DLD1 (cell line): ENCODE measurements around the gene TSPAN9.

Source experiments
- in situ Hi-C: cut with HindIII; loops from 2 replicates; pipeline ENCODE4 v1.10.0; 2017; ENCODE audit warnings: low sequenced_read_pairs

The TSPAN9 gene

GRCh38 chr12:3178671-3179313 lies 101.6 kb downstream of the TSPAN9 start:
- in situ Hi-C loops = no loop called here

DNA sequence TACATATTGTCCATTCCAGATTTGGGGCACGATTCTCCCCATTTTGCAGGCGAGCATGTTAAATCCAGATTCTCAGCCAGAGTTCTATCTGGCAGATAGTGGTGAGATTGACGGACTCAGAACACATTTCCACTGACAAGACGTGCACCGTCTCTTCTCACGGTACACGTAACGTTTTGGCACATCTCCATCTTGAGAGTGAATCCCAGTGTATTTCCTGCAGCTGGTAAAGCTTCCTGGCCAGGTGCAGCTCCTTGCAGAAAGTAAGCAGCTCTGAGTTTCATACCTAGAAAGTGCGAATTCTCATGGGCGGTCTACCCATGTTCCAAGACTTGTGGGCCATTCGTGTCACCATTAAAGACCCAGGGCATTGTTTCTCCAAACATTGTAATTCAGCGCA lies 102.6 kb downstream of the TSPAN9 start:
- in situ Hi-C loops = no loop called here

DNA sequence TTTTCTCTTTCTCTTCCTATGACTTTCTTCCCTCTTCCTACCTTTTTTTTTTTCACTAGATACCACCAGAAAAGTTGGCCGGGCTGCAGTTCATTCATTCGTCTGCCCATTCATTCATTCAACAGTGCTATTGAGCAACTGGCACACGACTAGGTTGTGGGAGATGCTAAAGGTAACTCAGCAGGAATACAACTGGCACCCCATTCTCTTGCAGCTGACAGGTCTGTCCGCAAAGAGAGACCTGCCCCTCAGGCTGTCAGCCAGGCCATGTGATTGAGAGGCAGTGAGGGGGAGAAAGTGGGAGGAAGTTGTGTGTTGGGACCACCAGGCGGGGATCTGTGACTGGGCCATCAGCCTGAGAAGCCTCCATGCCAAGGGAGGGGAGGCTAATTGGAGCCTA lies 105.2 kb downstream of the TSPAN9 start:
- in situ Hi-C loops = no loop called here

DNA sequence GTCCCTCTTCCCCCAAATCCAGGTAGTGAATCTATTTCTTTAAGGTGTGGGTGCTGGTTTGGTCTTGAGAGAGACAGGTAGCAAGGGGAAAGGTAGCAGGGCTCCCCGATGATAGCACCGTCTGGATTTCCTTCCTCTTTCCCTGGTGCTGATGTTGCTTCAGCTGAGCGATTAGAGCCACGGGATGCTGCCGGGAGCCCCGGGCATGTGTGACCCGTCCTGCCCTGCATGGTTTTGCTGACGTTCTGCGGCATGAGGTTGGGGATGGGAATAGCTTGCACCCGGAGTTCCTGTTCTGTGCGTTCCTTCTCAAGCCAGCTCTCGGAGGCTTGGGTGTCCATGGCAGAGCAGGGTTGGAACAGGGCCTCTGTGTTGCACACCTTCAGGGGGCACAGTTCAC lies 107.3 kb downstream of the TSPAN9 start:
- in situ Hi-C loops = no loop called here

GRCh38 chr12:3185260-3185870 lies 108.2 kb downstream of the TSPAN9 start:
- in situ Hi-C loops = no loop called here

GRCh38 chr12:3186546-3187215 lies 109.5 kb downstream of the TSPAN9 start:
- in situ Hi-C loops = no loop called here

DNA sequence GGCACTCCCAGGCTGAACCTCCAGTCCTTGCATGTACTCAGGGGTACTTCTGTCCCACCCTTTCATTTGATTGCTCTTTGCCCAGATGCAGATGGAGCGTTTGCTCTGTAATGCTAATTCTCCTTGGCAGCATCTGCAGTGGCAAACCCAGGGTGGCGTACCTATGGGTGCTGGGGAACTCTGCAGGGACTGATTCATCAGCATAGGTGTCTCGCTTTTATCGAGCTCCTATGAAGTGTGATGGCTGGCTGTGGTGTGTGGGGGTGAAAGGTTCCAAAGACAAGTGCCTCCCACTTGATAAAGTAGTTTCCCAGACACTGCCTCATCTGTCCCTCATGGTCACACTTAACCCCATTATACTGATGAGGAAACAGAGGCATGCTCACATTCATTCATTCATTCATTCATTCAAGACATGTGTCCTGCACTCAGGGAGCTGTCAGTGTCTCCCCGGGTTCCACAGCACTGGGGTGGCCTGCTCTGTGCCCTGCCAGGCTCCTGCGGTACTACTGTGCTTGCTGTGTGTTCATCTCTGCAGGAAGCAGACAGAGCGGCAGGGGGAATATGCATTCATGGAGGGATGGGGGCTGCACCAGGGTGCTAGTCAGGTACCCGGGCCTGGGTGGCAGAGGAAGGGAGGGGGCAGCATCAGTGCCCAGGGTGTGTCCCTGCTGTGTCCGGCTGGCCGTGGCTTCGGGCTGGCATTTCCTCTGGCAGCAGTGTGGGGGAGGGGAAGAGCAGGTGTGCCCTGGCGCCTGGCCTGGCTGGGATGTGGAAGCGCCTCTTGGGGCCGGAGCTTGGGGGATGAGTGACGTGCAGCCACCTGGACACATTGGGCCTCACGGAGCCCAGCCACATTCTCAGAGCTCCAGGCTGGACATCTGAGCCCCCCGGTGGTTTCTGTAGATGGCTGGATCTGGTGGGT lies 110.9 kb downstream of the TSPAN9 start:
- in situ Hi-C loops = no loop called here

DNA sequence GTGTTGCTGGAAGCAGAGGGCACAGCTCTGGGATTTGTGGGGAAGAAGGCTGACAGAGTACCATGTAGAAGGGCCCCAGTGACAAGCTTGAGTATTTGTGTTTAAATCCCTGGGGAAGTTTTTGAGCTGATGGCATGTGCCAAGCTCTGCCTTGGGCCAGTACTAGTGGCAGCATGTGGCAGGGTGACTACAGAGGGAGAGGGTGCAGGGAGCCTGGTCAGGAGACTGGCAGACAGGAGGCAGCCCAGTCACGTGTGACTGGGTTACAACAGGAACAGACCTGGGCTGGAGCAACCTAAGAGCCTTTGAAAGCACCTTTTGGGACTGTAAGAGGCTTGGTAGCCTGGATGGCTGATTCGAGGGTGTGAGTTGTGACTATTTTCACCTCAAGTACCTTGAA lies 112.1 kb downstream of the TSPAN9 start:
- in situ Hi-C loops = no loop called here

- in situ Hi-C loops = no loop called here
These were observed 112.9 kb downstream of the TSPAN9 start for GRCh38 chr12:3190101-3190500.

GRCh38 chr12:3191450-3191849 lies 114.3 kb downstream of the TSPAN9 start:
- in situ Hi-C loops = no loop called here

DNA sequence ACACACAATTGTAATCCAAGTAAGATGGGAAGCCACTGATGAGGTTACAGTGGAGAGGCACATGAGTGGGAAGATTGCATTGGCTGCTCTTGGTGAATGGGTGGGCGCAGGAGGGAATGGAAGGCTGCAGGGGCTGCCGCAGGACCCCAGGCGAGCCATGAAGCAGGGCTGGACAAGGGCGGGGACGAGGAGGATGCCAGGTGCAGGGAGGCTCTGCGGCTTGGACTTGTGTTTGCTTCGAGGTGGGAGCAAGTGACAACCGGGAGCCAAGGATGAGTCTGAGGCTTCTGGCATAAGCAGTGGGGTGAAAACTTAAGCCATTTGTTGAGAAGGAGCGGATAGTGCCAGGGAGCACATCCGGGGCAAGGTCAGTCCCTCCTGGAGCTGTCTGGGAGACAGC lies 115.0 kb downstream of the TSPAN9 start:
- in situ Hi-C loops = no loop called here

DNA sequence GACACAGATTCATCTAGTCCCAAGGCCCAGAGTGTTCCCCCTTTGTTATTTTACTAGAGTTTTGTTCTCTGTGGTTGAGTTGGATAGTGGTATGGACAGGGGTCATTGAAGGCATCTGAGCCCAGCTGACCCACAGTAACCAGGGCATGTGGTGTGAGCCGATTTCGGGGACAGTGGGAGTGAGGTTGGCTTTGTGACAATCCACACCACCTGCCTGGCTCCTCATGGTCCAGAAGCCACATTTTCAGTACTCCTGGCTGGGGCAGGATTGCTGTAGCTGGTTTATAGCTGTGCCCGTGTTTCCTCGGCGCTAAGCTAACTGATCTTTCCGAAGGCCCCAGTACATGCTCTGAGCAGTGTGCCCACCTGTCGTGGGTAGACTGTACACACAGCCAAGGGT lies 116.0 kb downstream of the TSPAN9 start:
- in situ Hi-C loops = no loop called here

DNA sequence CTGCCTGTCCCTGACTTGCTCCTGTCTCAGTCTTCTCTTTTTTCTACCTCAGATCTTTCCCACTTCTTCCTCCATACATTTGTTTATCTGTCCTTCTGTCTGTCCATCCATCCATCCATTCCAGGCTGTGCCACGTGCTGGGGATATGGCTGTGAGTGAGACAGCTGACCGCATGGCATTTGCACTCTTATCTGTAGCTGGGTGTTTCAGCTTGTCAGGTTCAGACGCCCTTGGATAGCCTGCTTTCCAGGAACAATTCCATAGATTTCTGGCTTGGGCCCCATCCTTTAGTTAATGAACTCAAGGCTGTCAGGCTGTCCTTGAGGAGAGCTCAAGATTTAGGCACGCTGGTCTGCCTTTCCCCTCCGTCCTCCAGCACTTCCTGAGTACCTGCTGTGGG lies 116.6 kb downstream of the TSPAN9 start:
- in situ Hi-C loops = no loop called here

- in situ Hi-C loops = no loop called here
These were observed 118.2 kb downstream of the TSPAN9 start for GRCh38 chr12:3195337-3195736.

DNA sequence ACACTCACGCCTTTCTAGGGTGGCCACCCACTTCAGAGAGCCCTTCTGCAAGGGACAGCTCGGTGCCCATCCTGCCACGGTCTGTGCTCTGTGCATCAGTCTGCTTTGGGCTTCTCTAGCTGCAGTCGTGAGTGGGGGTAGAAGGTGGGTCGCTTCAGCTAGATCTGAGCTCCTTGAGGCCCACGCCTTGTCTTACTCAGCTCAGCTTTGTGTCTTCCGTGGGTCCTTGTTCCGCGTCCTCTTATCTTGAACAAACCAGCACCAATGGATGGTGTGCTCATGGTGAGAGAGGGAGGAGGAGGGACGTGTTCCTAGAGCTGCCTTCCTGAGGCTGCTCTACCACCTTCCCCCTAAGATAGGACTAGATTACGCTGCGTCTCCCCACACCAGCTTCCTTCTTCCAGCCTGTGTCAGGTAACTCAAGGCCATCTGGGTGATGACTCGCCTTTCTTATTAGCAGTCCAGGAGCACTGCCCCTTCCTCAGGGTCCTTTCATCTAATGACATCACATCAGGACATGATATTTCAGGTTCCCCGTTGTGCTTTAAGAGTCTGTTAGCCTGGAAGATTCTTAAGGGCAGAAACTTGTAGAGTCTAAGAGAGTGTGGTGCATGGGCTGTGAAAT lies 118.8 kb downstream of the TSPAN9 start:
- in situ Hi-C loops = no loop called here

DNA sequence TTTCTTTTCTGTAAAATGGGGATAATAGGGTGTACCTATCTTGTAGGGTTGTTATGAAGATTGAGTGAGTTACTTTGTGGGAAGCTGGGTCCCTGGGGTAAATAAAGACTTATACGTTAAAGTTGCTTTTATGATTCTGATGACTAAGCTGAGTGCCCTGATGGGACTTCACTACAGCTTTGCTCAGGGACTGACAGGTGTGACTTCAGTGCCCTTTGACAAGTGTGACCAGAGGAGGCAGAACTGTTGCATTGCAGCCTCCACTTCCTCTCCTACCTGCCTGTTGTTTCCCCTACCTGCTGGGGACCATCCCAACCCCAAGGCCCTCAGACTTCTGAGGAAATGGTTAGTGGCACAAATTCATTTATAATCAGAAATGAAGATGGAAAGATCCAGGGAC lies 119.3 kb downstream of the TSPAN9 start:
- in situ Hi-C loops = no loop called here

DNA sequence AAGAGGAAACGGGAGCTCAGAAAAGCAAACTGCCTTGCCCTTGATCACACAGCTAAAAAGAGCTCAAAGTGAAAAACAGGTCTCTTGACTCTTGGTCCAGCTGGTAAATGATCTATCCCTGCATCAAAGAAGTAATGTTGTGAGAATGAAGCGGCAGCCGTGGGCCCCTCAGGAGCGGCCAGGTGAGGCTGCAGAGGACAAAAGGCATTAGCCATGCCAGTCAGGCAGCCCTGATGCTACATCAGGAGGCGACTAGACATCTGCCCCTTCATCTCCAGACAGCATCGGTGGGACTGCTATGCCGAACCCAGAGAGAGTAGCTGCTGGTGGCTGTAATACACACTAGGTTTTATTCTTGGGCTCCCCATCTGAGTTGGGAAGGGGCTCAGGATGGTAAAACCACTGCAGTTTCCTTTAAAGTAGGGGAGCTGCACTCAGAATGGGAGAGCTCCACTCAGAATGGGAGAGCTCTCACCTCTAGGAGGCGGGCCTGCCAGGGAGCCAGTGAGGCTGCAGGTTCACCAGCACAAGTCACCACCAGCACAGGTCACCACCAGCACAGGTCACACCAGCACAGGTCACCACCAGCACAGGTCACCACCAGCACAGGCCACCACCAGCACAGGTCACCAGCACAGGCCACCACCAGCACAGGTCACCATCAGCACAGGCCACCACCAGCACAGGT lies 120.1 kb downstream of the TSPAN9 start:
- in situ Hi-C loops = no loop called here

- in situ Hi-C loops = no loop called here
These were observed 122.4 kb downstream of the TSPAN9 start for GRCh38 chr12:3199551-3200031.

GRCh38 chr12:3200032-3200617 lies 122.9 kb downstream of the TSPAN9 start:
- in situ Hi-C loops = no loop called here

- in situ Hi-C loops = no loop called here
These were observed 123.6 kb downstream of the TSPAN9 start for GRCh38 chr12:3200814-3201233.
